Keratinocyte (primary cell): ENCODE measurements around the gene FGF1. TPM values are rescaled to one million over a fixed set of nuclear protein-coding genes. Genes with fewer than 3 reads are reported as not detected.

Experiments
- DNase-seq: peaks from one replicate; pipeline ENCODE4 v3.0.0-alpha.2; 2011; ENCODE audit warnings: low read depth, missing footprints, low spot score
- FAIRE-seq: peaks from 2 replicates; lab custom pipeline; 2011; peaks lifted over from hg19 to GRCh38; lab: Jason Lieb, UNC
- H2AFZ ChIP-seq: 2 replicates; pipeline ENCODE4 v1.6.0; 2012; ENCODE audit warnings: low read length, control low read depth, inconsistent platforms; ENCODE audit not compliant: control insufficient read depth
- H3K27ac ChIP-seq: 2 replicates; pipeline ENCODE4 v1.5.1; 2011; ENCODE audit warnings: low read length; ENCODE audit not compliant: control insufficient read depth, insufficient read depth
- H3K27me3 ChIP-seq: 3 replicates; pipeline ENCODE4 v1.6.0; 2011; ENCODE audit warnings: low read length; ENCODE audit not compliant: control insufficient read depth, insufficient read depth; ENCODE audit errors: extremely low read depth
- H3K36me3 ChIP-seq, 2 experiments: 2 replicates in 1 of 2; 3 replicates in 1 of 2; pipeline ENCODE4 v1.5.1; 2011; ENCODE audit warnings: low read length in 2 of 2, mild to moderate bottlenecking in 1 of 2; ENCODE audit not compliant: control insufficient read depth in 2 of 2, insufficient read depth in 2 of 2; ENCODE audit errors: extremely low read depth in 1 of 2
- H3K4me1 ChIP-seq: 3 replicates; pipeline ENCODE4 v1.5.1; 2011; ENCODE audit warnings: low read length; ENCODE audit not compliant: control insufficient read depth, insufficient read depth; ENCODE audit errors: extremely low read depth
- H3K4me2 ChIP-seq: 3 replicates; pipeline ENCODE4 v1.6.0; 2011; ENCODE audit warnings: low read depth, low read length; ENCODE audit not compliant: control insufficient read depth, insufficient read depth; ENCODE audit errors: extremely low read depth
- H3K4me3 ChIP-seq, 3 experiments: fragments of 200-600 bp in 1 of 3; sonication (generic) in 1 of 3; 2 replicates in 2 of 3; 3 replicates in 1 of 3; pipeline ENCODE4 v1.5.1; 2011 to 2016; ENCODE audit warnings: low read length in 3 of 3, mild to moderate bottlenecking in 3 of 3, control low read depth in 2 of 3, inconsistent platforms in 1 of 3, low read depth in 1 of 3, mixed read lengths in 1 of 3, mixed run types in 1 of 3, moderate library complexity in 1 of 3; ENCODE audit not compliant: control insufficient read depth in 2 of 3, insufficient read depth in 2 of 3; ENCODE audit errors: extremely low read depth in 1 of 3
- H3K79me2 ChIP-seq: 2 replicates; pipeline ENCODE4 v1.6.0; 2012; ENCODE audit warnings: low read length; ENCODE audit not compliant: control insufficient read depth, insufficient read depth
- H3K9ac ChIP-seq: 3 replicates; pipeline ENCODE4 v1.6.0; 2011; ENCODE audit warnings: low read length; ENCODE audit not compliant: control insufficient read depth, insufficient read depth; ENCODE audit errors: extremely low read depth
- H3K9me1 ChIP-seq: 3 replicates; pipeline ENCODE4 v1.6.0; 2011; ENCODE audit warnings: low read length; ENCODE audit not compliant: control insufficient read depth, insufficient read depth; ENCODE audit errors: extremely low read depth
- H3K9me3 ChIP-seq: 2 replicates; pipeline ENCODE4 v1.5.1; 2012; ENCODE audit warnings: low read depth, low read length; ENCODE audit not compliant: control insufficient read depth
- H4K20me1 ChIP-seq: 3 replicates; pipeline ENCODE4 v1.6.0; 2011; ENCODE audit warnings: low read length; ENCODE audit not compliant: control insufficient read depth, insufficient read depth; ENCODE audit errors: extremely low read depth
- CTCF ChIP-seq, 3 experiments: IDR thresholded peaks in 1 of 3; conservative IDR thresholded peaks in 1 of 3; optimal IDR thresholded peaks in 1 of 3; 2 replicates in 2 of 3; 3 replicates in 1 of 3; pipeline versions ENCODE3 to v1.5.1; 2011; ENCODE audit warnings: low read length in 3 of 3, mild to moderate bottlenecking in 3 of 3, moderate library complexity in 2 of 3, control low read depth in 1 of 3, inconsistent platforms in 1 of 3; ENCODE audit not compliant: insufficient read depth in 2 of 3; ENCODE audit errors: extremely low read depth in 1 of 3
- EZH2 ChIP-seq: IDR thresholded peaks from one replicate; pipeline ENCODE4 v1.6.1; 2012; ENCODE audit warnings: inconsistent platforms, mild to moderate bottlenecking, low read length, moderate library complexity
- dilution Hi-C: fragments of 300-500 bp; cut with MboI; formaldehyde crosslinking; loops from one replicate; pipeline ENCODE4 v1.7.0; 2020; ENCODE audit warnings: low sequenced_read_pairs; ENCODE audit not compliant: extremely low pct_ligation_motif_present
- polyA plus RNA-seq, 5 experiments: library from polyadenylated mRNA; depleted of rRNA in 3 of 5; stranded (reverse) in 3 of 5; stranded (forward) in 1 of 5; unstranded in 1 of 5; fragments of >200 nt; gene quantifications; 1 replicate in 1 of 5; 2 replicates in 3 of 5; 3 replicates in 1 of 5; pipeline versions ENCODE4 v1.2.1 to v1.2.3, GENCODE V29; 2011 to 2012; ENCODE audit warnings: missing spikeins in 2 of 5, low read depth in 1 of 5, low replicate concordance in 1 of 5

Gene FGF1
- polyA plus RNA-seq, 1 donor (not counting 4 experiments of a cell fraction or from before 2014, with no cell fraction given), result 2.4 TPM

- Histone ChIP-seq H3K27me3 (peaks cover 2% of the 10 kb centered on the region), H3K79me2 (no peaks in the 10 kb centered on the region), H3K9ac (no peak overlapping the region), H3K4me1 (peaks cover 12% of the 10 kb centered on the region), H3K4me3 (no peak overlapping the region), H4K20me1 (no peaks in the 10 kb centered on the region), H2AFZ (no peak overlapping the region), H3K4me2 (no peak overlapping the region), H3K27ac (no peak overlapping the region), H3K9me3 (no peaks in the 10 kb centered on the region), H3K36me3 (no peaks in the 10 kb centered on the region), H3K9me1 (no peaks in the 10 kb centered on the region)
- DNase-seq (no peak), FAIRE-seq (no peak)
- dilution Hi-C loops, result no loop called here
- TF ChIP-seq CTCF (optimal IDR thresholded peaks at IDR 0.05 in 1 of 3, IDR thresholded peaks at IDR 0.05 in 1 of 3, conservative IDR thresholded peaks at IDR 0.05 in 1 of 3; ENCODE audit: extremely low read depth in 1 of 3, insufficient read depth in 2 of 3, low read length in 3 of 3) (no peak), EZH2 (no peak)
These were observed 21.3 kb downstream of the FGF1 start for GRCh38 chr5:142664636-142665035.

DNA sequence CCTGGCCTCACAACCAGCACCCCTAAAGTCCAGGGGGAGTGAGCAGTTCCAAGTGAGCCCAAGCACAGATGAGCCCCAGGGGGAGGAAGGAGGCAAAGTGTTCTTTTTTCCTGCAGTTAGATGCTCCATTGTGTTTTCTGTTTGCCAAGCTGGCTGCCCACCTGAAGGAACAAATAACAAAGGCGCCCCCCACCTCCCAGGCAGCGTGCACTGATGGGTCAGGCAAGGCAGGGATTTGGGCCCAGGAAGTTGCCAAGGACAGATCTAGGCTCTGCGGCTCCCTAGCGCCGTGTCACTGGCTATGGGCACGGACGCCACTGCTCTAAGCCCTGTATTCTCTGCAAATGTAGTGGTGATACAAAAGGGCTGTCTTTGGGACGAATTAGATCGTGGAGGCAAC, 21.8 kb downstream of the FGF1 start:
- TF ChIP-seq CTCF (optimal IDR thresholded peaks at IDR 0.05 in 1 of 3, IDR thresholded peaks at IDR 0.05 in 1 of 3, conservative IDR thresholded peaks at IDR 0.05 in 1 of 3; ENCODE audit: extremely low read depth in 1 of 3, insufficient read depth in 2 of 3, low read length in 3 of 3) (no peak), EZH2 (no peak)
- H3K79me2 ChIP-seq, result no peaks in the 10 kb centered on the region
- no peaks in the 10 kb centered on the region for H3K9me1 ChIP-seq
- H3K4me1 ChIP-seq, result peaks cover 12% of the 10 kb centered on the region
- DNase-seq (no peak), FAIRE-seq (no peak)
- no peak overlapping the region for H2AFZ ChIP-seq
- H3K9me3 ChIP-seq, result no peaks in the 10 kb centered on the region
- no peaks in the 10 kb centered on the region for H3K36me3 ChIP-seq
- H3K27me3 ChIP-seq, result no peaks in the 10 kb centered on the region
- dilution Hi-C loops, result no loop called here
- no peak overlapping the region for H3K4me3 ChIP-seq
- no peak overlapping the region for H3K4me2 ChIP-seq
- H3K27ac ChIP-seq, result no peak overlapping the region
- H4K20me1 ChIP-seq, result no peaks in the 10 kb centered on the region
- no peak overlapping the region for H3K9ac ChIP-seq
